ENCODE measurements around the gene TBX18.

The TBX18 gene

DNA sequence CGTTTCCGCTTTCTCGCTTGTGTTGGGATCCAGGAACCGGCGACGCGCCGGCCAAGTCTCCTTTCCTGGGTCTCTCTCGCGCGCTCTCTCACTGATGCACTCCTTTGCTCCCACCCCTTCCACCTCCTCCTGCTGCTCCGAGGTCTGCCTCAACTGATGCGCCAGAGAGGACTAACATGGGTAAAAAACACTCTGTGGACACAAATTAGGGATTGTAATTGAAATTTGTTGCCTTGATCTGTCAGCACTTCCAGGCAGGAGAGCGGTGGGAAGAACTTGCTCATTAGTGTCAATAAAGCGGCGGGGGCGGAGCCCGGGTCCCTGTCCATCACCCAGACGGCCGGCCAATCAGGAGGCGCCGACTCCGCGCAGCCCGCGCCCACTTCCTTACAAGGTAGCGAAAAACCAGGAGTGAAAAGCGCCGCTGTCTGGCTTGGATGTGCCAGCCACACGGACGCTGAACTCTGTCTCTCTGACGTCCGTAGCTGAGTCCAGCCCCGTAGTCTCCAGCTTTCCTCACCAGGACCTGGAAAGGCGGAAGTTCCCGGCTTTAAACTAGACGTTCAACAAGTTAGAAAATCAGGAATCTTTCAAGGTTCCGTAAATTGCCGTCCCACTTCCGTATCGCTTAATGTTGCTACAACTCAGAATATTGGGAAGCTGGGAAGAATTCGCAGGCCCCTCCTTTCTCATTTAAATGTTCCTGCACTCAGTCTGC, at the start of gene TBX18:
TSS of gene TBX18 (minus strand) at position 267 of the 718 bp plus-strand sequence. CDS start 417 bp downstream, outside the sequence.
- DNase-seq (ENCODE audit: low read depth), result peak; percentile 96

DNA sequence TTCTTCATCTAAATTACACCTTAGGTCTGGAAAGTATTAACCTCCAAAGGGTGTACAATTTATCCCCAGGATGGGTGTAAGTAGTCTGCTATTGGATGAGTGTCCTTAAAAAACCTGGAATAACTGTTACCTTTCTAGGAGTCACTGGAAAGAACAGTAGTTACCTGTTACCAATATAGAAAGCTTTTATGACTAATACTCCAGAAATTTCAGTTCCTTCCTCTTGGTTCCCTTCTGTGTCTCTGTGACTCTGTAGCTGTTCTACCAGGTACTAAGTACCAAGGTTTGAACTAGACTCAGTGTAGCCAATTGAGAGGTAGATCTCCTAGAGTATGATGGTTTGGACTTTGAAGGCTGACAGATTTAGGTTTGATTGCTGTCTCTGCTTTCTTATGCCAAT, 47.0 kb upstream of the TBX18 start:
- no peak for DNase-seq (ENCODE audit: low read depth)

DNA sequence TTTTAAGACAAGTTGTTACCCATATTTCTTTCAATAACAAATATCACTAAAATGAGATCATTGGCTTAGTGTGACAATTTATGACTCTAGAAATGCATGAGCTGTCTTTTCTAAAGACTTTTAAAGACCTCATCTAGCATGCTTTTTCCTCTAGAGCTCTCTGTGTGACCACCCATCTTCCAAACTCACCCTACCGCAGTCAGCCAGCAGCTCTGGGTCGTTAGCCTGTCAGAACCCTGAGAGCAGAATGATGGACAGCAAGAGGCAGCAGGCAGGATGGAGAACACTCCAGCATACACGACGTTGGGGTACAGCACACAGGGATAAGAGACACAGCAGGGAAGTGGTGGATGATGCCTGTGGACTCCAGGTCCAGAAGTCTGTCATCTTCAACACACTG, 45.1 kb upstream of the TBX18 start:
- DNase-seq (ENCODE audit: low read depth), result no peak

DNA sequence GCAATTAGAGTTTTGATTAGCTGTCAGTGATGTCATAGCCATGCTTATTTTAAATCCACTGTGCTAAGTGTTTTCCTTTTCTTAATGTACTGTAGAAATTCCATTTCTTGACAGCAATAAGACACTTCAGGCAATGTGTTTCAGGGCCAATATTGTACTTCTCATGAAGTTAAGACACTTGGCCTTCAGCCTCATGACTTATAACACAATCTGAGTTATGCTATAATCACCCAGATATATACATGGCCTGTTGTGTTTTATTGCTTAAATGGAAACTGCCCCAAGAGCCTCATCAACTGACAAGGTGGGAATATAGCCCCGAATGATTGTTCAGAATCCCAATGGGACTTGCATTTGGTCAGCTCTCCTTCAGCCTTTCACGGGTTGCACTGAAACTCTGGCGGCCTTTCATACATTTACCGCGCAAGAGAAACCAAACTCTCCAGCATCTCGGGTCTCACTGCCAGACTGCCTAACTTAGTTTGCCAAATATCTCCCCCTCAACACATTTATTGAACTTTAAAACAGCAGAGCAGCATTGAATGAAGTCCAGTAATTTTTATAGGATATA, 44.2 kb upstream of the TBX18 start:
- DNase-seq (ENCODE audit: low read depth), result no peak

DNA sequence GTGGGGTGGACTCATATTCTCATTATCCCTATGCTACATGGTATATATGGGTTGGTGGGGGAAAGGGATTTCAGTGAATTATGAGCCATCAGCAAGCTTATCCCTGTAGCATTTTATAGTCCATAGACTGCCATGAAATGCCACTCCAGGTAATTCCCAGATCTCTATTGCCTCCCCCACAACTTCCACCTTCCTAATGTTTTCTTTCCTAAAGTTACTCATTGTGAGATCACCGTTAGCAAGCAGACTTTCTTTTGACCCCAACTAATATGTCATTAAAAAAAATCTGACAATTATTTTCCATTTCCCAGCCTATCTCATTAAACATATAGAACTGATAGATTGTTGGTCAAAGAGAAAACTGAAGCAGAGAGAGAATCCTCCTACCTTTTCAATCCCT, 40.7 kb upstream of the TBX18 start:
- no peak for DNase-seq (ENCODE audit: low read depth)

DNA sequence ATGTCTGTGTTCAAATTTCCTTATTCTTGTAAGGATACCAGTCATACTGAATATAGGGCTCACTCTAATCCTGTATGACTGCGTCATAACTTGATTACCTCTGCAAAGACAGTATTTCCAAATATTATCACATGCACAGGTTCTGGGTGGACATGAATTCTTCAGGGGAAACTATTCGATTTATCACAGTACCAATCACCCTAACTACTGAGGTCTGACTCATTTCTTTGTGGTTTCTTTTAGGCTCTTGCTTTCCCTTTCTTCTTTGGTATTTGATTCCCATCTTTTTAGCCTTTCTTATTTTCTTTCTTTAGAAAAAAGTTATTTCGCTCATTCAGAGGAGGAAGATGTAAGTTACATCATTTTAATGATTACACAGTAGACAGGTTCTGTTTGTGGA, 40.3 kb upstream of the TBX18 start:
- DNase-seq (ENCODE audit: low read depth), result peak; percentile 44

DNA sequence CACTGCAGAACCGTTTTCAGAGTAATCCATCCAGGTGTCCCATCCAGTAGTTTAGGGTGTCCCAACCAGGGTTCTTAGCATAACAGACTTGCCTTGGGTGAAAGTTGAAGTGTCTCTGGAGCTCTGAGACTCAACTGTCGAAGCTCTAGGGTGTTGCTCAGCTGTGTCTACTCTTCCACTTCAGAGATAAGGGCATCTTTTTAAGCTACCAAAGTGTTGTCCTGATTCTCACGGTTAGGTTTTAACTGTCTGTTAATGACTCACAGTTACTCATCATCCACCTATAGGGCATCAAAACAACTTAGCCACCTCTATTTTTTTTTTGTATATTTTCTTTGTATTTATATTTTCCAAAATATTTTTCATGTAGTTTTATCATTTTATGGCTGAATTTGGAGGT, 36.9 kb upstream of the TBX18 start:
- DNase-seq (ENCODE audit: low read depth), result no peak

DNA sequence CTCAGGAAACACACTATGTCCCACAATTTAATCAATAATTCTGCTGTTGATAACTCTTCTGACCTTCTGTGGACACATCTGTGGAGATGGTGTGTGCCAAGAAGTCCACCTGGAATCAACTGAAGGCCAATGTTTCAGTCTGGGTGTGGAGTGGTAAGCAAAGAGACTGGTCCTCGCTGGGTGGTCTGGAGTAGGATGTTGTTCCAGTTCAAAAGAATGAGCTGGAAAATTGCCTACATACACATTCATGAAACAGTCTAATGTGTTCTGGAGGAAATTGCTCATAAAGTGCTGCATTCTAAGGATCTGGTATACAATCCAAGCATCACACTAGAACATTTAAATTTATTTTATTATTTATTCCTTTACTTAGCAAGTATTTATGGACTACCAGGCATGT, 33.9 kb upstream of the TBX18 start:
- no peak for DNase-seq (ENCODE audit: low read depth)

DNA sequence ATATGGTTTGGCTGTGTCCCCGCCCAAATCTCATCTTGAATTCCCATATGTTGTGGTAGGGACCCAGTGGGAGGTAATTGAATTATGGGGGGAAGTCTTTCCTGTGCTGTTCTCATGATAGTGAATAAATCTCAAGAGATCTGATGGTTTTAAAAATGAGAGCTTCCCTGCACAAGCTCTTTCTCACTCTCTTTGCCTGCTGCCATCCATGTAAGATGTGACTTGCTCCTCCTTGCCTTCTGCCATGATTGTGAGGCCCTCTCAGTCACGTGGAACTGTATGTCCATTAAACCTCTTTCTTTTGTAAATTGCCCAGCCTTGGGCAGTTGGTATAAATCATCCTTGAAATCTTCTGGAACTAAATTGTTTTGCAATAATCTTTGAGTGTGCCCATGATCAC, 31.9 kb upstream of the TBX18 start:
- DNase-seq (ENCODE audit: low read depth), result no peak

DNA sequence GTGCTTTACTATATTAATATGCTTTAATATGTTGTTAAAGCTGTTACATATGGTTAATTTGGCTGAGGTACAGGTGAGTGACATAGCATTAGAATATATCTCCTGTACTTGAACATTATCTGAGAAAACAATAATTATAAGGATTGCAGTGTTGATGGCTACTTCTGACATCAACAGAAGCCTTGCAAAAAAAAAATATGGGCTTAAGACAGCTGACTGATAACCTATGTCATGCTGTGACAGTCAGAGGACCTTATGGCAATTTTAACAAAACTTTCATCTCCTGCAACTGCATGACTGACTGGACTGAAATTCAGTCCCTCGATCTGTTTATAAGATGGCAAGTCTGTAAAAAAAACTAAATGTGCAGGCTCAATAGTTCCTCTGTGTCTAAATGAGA, 27.5 kb upstream of the TBX18 start:
- DNase-seq (ENCODE audit: low read depth), result no peak

DNA sequence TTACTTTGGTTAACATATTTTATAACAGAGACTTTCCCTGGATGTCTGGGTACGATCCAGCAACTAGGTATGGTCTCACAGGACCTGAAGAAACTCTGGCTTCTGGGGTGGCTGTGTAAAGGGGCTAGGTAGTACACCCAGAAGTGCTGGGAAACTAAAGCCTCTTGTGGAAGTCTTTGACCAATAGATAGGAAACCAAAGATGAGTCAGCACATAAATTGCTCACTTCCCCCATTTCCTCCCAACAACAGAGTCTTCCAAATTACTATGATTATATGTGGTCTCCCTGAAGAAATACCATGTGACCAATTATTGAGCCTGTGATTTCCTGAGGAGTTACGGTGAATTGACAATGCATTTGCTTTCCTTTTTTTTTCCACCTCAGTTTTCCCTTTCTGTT, 26.8 kb upstream of the TBX18 start:
- no peak for DNase-seq (ENCODE audit: low read depth)

DNA sequence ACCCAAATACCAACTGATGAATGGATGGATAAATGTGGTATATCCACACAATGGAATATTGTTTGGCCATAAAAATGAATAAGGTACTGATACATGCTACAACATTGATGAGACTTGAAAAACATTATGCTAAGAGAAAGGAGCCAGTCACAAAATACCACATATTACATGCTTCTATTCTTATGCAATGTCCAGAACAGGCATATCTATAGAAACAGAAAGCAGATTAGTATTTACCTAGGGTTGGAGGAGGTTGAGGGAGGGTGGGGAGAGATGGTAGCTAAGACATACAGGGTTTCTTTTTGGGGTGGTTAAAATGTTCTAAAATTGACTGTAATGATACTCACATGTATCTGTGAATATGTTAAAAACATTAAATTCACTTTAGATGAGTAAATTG, 24.8 kb upstream of the TBX18 start:
- DNase-seq (ENCODE audit: low read depth), result no peak

DNA sequence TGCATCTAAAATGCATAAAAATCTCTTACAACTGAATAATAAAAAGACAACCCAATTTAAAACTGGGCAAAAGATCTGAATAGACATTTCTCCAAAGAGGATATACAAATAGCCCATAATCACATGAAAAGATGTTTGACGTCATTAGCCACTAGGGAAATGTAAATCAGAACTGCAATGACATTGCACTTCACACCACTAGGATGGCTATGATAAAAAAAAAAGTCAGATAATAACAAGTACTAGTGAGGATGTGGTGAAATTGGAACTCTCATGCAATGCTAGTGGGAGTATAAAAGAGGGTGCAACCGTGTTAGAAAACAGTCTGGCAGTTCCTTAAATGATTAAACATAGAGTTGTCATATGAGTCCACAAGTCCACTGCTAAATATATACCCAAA, 24.3 kb upstream of the TBX18 start:
- DNase-seq (ENCODE audit: low read depth), result no peak

DNA sequence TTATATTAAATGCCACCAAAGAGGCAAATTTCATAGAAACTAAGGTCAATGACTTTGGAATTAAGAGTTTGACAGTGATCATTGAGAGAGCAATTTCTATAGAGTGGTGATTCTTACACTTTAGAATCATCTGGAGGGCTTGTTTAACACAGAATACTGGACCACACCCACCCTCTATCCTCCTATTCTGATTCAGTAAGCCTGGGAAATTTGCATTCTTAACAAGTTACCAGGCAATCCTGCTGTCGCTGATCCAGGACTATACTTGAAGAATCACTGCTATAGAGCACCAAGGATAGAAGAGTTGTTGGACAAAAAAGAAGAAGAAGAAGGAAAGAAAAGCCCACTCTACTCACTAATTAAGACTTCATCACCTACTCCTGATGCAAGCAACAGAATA, 21.3 kb upstream of the TBX18 start:
- DNase-seq (ENCODE audit: low read depth), result no peak

DNA sequence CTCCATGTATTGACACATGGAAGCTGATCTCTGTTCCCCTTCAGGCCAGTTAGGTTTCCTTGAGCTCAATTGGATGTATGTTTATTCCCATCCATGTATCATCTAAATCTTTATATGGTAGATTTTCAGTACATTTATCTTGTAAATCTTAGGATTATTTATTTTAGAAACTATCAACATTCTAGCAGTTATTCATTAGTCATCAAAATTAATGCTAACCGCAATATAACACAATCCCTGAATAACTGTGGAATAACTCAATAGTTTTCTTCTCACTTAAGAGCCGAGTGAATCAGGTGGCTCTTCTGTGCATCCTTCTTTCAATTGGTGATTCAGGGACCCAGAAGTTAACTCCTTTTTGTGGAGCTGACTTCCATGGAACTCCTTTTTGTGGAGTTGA, 15.5 kb upstream of the TBX18 start:
- no peak for DNase-seq (ENCODE audit: low read depth)

DNA sequence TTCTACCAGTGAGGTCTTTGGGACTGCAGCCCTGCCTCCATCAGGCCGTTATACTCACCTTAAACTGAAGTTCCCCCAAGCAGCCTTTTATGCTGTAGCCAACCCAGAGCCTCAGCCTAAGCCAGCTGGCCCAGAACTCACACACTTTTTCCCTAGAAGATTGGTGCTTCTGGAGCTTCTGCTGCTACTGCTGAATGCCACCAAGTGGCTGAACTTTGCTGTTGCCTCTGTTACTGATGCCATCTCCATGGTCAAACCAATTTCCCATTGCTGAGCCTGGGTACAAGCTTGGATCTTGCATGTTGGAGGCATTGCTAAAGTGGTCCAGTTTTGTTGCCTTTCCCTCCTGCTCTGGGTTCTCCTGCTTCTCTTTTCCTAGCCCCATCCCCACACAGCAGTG, 15.0 kb upstream of the TBX18 start:
- no peak for DNase-seq (ENCODE audit: low read depth)

DNA sequence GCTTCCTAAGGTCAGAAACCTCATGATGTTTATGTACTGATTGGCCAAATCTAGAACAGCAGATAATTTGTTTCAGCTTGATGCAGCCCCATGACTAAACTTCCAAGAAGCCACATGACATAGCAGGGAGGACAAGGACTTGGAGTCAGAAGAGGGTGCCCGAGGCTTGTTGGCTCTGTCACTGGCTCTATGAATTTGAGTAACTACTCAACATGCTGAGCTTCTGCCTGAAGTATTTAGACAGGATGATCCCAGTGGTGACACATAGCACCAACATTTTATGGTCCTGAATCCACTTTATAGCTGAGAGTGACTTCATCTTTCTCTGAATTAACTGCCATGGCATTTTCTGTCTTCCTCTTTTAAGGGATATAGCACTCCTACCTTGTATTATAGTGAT, 13.5 kb upstream of the TBX18 start:
- no peak for DNase-seq (ENCODE audit: low read depth)

DNA sequence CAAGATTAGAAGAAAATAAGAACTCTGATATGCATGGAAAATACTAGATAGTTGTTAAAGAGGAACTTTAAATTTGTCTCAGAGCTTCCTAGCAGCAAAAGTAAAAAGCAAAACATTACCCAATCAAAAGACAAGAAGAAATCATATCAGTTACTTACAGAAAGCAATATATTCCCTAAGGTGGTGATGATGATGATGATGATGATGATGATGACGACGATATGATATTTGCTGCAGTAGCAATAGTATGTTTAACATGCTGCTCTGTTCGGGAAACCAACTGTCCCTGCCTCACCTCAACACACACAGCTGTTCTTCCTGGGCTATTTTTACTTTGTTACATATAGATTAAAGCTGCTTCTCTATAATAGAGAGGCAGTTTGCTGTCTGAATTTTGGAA, 12.0 kb upstream of the TBX18 start:
- DNase-seq (ENCODE audit: low read depth), result no peak

DNA sequence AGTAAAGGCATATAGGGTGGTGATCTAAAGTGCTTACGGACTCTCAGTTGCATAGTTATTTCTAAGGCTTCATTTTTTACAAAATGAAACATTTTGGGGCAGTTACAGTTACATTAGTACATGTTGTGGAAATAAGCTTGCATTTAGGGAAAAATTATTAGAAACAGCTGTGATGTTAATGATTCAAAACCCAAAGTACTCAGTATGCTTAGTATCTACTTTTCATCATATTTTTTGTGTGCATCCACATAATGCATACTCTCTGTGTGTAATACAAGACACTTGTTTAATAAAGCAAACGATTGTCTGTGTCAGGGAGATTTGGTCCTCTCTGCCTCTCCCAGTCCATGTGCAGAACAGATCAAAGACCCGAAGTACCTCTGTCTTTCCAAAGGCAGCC, 11.4 kb upstream of the TBX18 start:
- no peak for DNase-seq (ENCODE audit: low read depth)

DNA sequence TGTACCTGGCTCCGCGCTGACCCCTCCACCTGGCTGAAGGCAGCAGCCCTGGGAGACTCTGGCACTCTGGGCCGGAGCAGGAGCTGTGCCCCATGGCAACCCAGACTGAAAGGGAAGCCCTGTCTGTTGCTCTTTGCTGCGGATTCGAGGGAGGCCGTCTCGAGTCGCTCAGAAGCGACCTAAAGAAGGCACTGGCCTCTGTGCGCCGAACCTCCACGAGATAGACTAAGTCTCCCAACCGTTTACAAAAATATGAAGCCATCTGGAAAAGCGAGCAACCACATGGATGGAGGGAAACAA, 10.5 kb upstream of the TBX18 start:
- DNase-seq (ENCODE audit: low read depth), result no peak

DNA sequence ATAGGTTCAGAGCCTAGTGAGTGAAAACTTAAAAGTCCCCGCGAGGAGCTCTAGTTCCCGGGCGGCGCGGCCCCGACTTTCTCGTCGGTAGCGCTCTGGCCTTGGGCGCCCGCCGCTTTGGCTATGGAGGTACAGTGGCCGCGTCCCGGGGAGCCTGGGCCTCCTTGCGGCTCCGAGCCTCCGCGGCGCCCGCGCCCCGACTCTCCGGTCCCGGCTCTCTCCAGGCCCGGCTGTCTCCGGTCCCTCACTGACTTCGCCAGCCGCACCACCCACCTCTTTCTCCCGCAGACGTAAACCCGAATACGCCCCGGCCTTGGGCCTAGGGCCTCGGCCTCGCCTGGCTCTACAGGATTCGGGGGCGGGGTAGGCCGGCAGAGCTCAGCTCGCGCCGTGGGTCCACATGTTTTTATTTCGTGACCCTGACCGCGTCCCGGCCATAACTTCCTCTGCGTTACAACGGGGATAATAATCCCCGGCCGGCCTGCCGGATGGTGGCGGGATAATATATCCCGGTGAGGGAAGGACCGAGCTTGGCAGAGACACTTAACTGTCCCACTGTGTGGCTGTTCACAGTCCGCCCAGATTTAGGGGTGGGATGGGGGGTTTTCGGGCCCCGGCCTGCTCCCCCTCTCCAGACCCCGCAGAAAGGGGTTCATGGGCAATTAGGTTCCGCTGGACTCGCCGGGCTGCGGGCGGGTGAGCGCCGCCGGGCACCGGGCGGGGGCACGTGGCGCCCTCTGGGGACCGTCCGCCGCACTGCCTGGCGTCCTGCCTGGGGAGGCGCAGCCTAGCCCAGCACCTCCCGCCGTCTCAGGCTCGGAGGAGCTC, 10.0 kb upstream of the TBX18 start:
- no peak for DNase-seq (ENCODE audit: low read depth)

DNA sequence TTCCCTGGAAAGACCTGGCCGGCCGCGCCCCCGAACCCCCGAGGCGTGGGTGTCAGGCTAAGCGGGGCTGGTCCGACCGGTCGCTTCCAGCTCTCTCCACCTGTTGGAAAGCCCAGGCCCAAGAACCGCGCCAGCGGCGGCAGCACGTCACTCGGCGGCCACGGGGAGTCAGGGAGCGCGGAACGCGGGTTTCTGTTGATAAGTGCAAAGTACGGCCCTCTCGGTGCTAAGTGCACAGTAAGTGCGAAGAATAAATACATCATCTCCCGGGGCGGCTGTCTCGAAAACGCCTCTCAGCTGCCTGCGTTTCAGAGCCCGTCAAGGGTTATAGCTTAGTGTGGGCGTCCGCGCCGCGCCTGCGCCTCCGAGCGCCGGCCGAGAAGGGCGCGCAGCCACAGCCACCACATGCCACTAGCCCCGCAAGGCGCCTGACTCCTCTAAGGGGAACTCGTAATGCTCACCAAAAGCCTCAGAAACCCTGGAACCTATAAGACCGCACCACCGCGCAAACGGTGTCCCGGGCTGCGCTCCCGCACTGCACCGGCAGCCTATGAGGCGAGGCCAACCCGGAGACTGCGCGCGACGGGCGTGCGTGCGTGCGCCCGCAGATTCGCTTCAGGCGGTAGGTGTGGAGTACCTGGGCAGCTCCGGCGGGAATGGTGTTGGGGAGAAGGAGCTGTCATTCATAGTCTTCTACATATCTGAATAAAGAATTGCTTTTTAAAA, 9.2 kb upstream of the TBX18 start:
- DNase-seq (ENCODE audit: low read depth), result no peak

DNA sequence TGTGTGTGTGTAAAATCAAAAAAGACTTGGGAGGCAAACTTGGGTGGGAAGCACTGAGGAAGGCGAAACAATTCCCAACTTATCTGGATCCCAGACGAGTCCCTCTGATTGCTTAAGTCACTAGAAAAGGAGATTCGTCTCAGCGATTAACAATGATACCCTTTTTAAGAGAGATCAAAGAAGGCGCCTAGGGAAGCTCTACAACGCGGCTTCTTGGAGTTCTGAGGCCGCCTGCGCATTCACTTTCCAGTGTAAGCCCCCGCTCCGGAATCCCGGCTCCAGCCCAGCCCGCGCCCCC, 8.7 kb upstream of the TBX18 start:
- DNase-seq (ENCODE audit: low read depth), result no peak
